Measurements from ENCODE around the gene ROBO3.
A peak's percentile ranks its signal among the peaks of the same experiment; 100 is the strongest.

Gene ROBO3

DNA sequence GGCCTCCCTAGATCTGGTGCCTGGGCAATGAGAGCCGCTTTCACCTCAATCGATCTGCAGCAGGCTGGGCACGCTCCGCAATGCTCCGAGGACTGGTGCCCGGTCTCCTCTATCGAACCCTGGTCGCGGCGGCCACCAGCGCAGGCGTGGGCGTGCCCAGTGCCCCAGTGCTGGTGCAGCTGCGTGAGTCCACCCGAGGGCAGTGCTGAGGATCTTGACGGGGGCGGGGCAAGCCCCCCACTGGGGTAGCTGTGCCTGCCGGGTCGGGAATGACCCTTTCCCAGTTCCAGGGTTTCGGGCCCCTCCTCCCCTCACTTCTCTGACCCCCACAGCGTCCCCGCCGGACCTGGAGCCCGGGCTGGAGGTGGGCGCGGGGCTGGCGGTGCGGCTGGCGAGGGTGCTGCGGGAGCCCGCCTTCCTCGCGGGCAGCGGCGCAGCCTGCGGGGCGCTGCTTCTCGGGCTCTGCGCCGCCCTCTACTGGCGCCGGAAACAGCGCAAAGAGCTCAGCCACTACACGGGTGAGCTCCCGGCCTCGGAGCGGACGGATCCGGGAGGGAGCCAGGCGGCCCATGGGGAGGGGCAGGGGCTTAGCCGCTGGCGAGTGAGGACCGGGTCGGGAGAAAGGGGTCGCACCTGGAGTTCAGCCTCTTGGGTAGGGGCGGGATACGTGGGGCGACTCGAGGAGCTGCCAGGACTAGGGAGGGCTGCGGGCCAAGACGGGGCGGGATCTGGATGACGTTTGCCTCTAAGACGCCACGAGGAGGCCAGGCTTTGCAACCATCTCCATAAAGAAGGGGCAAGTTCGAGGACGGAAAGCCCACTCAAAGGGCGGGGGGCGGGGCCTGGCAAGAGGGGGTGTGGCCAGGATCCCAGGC, 10.9 kb downstream of the ROBO3 start:
- peak overlapping the region; percentile 74 for H3K4me3 ChIP-seq (ENCODE audit: low read length, poor library complexity, severe bottlenecking)
- no peaks in the 10 kb centered on the region for H3K27me3 ChIP-seq (ENCODE audit: insufficient read depth, low read length, poor library complexity, severe bottlenecking)
- H3K4me1 ChIP-seq (ENCODE audit: insufficient read depth, low read length, poor library complexity, severe bottlenecking), result peaks cover 21% of the 10 kb centered on the region
- H3K4me2 ChIP-seq (ENCODE audit: low read depth, low read length, poor library complexity, severe bottlenecking), result peak overlapping the region; percentile 85
- peak overlapping the region; percentile 65 for H3K9ac ChIP-seq (ENCODE audit: low read depth, low read length, poor library complexity, severe bottlenecking)
- H3K36me3 ChIP-seq (ENCODE audit: insufficient read depth, low read length), result no peaks in the 10 kb centered on the region
- H3K9me3 ChIP-seq (ENCODE audit: insufficient read depth, low read depth, low read length), result no peaks in the 10 kb centered on the region
- H3F3A ChIP-seq (ENCODE audit: low read depth), result no peaks in the 10 kb centered on the region
- TF ChIP-seq EZH2phosphoT487 (IDR thresholded peaks at IDR 0.05; ENCODE audit: borderline replicate concordance), result no peak
- TF ChIP-seq, protein P1, sequence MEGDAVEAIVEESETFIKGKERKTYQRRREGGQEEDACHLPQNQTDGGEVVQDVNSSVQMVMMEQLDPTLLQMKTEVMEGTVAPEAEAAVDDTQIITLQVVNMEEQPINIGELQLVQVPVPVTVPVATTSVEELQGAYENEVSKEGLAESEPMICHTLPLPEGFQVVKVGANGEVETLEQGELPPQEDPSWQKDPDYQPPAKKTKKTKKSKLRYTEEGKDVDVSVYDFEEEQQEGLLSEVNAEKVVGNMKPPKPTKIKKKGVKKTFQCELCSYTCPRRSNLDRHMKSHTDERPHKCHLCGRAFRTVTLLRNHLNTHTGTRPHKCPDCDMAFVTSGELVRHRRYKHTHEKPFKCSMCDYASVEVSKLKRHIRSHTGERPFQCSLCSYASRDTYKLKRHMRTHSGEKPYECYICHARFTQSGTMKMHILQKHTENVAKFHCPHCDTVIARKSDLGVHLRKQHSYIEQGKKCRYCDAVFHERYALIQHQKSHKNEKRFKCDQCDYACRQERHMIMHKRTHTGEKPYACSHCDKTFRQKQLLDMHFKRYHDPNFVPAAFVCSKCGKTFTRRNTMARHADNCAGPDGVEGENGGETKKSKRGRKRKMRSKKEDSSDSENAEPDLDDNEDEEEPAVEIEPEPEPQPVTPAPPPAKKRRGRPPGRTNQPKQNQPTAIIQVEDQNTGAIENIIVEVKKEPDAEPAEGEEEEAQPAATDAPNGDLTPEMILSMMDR (conservative IDR thresholded peaks at IDR 0.05; ENCODE audit: low read length), result peak; percentile 55
- H3K79me2 ChIP-seq (ENCODE audit: insufficient read depth, low read length), result no peaks in the 10 kb centered on the region
- H2AFZ ChIP-seq (ENCODE audit: low read length), result peak overlapping the region; percentile 83
- H4K20me1 ChIP-seq (ENCODE audit: insufficient read depth, low read length, poor library complexity, severe bottlenecking), result no peaks in the 10 kb centered on the region
- H3K9me2 ChIP-seq (replicated peaks; ENCODE audit: low read depth, low read length), result no peaks in the 10 kb centered on the region

DNA sequence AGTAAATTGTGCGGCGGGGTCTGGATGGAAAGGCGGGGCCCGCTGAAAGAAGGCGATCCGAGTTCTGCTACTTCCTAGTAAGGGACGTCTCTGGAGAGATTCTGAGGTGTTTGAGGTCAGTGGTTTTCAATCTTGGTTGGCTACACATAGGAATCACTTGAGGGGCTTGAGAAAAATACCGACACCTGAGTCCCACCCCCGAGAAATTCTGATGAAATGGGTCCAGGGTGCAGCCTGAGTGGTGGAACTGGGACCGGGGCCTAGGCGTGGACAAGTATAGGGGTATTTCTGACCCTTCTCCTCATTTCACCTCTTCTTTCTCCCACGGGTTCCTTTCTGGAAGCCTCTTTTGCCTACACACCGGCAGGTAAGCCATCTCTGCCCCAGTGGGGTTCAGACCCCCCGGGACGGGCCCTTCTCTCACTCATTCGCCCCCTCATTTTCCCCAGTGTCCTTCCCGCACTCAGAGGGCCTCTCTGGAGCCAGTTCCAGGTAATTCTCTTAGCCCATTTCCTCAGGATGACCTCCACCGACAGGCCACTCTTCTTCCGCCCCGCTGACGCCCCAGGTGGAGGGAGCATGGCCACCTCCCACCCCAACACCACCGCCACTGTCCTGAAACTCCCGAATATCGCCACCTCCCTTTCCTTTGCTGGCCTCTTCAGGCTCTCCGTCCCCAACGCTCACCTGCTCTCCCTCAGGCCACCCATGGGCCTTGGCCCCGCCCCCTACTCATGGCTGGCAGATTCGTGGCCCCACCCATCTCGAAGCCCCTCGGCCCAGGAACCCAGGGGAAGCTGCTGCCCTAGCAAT, 11.8 kb downstream of the ROBO3 start:
- no peak for TF ChIP-seq EZH2phosphoT487 (IDR thresholded peaks at IDR 0.05; ENCODE audit: borderline replicate concordance)
- TF ChIP-seq, protein P1 (conservative IDR thresholded peaks at IDR 0.05; ENCODE audit: low read length), result no peak
- peak overlapping the region; percentile 65 for H3K9ac ChIP-seq (ENCODE audit: low read depth, low read length, poor library complexity, severe bottlenecking)
- no peaks in the 10 kb centered on the region for H3K27me3 ChIP-seq (ENCODE audit: insufficient read depth, low read length, poor library complexity, severe bottlenecking)
- H3K9me2 ChIP-seq (replicated peaks; ENCODE audit: low read depth, low read length), result no peaks in the 10 kb centered on the region
- H3K79me2 ChIP-seq (ENCODE audit: insufficient read depth, low read length), result no peaks in the 10 kb centered on the region
- peak overlapping the region; percentile 85 for H3K4me2 ChIP-seq (ENCODE audit: low read depth, low read length, poor library complexity, severe bottlenecking)
- H2AFZ ChIP-seq (ENCODE audit: low read length), result peak overlapping the region; percentile 83
- no peaks in the 10 kb centered on the region for H3F3A ChIP-seq (ENCODE audit: low read depth)
- no peaks in the 10 kb centered on the region for H3K36me3 ChIP-seq (ENCODE audit: insufficient read depth, low read length)
- no peaks in the 10 kb centered on the region for H4K20me1 ChIP-seq (ENCODE audit: insufficient read depth, low read length, poor library complexity, severe bottlenecking)
- H3K9me3 ChIP-seq (ENCODE audit: insufficient read depth, low read depth, low read length), result no peaks in the 10 kb centered on the region
- peak overlapping the region; percentile 74 for H3K4me3 ChIP-seq (ENCODE audit: low read length, poor library complexity, severe bottlenecking)
- H3K4me1 ChIP-seq (ENCODE audit: insufficient read depth, low read length, poor library complexity, severe bottlenecking), result peaks cover 21% of the 10 kb centered on the region

DNA sequence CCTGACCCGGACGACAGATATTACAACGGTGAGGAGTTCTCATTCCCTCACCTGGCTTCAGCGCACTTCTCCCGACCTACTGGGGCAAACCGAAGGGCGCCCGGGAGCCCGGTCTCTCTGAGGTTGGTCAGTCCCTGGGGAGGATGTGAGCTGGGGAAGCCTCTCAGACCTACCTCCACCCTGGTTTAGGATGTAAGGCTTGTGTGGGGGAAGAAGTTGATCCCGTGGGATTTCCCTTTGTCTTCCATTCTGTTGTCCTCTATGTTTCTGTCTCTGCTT, 12.3 kb downstream of the ROBO3 start:
- H3K4me2 ChIP-seq (ENCODE audit: low read depth, low read length, poor library complexity, severe bottlenecking), result peak overlapping the region; percentile 85
- H3F3A ChIP-seq (ENCODE audit: low read depth), result no peaks in the 10 kb centered on the region
- H3K36me3 ChIP-seq (ENCODE audit: insufficient read depth, low read length), result no peaks in the 10 kb centered on the region
- no peaks in the 10 kb centered on the region for H4K20me1 ChIP-seq (ENCODE audit: insufficient read depth, low read length, poor library complexity, severe bottlenecking)
- no peak overlapping the region for H3K9ac ChIP-seq (ENCODE audit: low read depth, low read length, poor library complexity, severe bottlenecking)
- no peaks in the 10 kb centered on the region for H3K9me3 ChIP-seq (ENCODE audit: insufficient read depth, low read depth, low read length)
- no peak for TF ChIP-seq EZH2phosphoT487 (IDR thresholded peaks at IDR 0.05; ENCODE audit: borderline replicate concordance)
- TF ChIP-seq, protein P1 (conservative IDR thresholded peaks at IDR 0.05; ENCODE audit: low read length), result no peak
- H2AFZ ChIP-seq (ENCODE audit: low read length), result no peak overlapping the region
- no peaks in the 10 kb centered on the region for H3K27me3 ChIP-seq (ENCODE audit: insufficient read depth, low read length, poor library complexity, severe bottlenecking)
- no peaks in the 10 kb centered on the region for H3K79me2 ChIP-seq (ENCODE audit: insufficient read depth, low read length)
- peak overlapping the region; percentile 74 for H3K4me3 ChIP-seq (ENCODE audit: low read length, poor library complexity, severe bottlenecking)
- H3K9me2 ChIP-seq (replicated peaks; ENCODE audit: low read depth, low read length), result no peaks in the 10 kb centered on the region
- peaks cover 17% of the 10 kb centered on the region for H3K4me1 ChIP-seq (ENCODE audit: insufficient read depth, low read length, poor library complexity, severe bottlenecking)
